GM06990 (cell line): Measurements from ENCODE around the gene EEPD1.

ENCODE experiments used
- DNase-seq: peaks from one replicate; pipeline ENCODE4 v3.0.0-alpha.2; 2011; ENCODE audit not compliant: insufficient read length; ENCODE audit errors: extremely low read depth
- H3K27me3 ChIP-seq: replicated peaks from 2 replicates; pipeline ENCODE4 v1.6.0; 2011; ENCODE audit warnings: low read length; ENCODE audit not compliant: control insufficient read depth, insufficient read depth
- H3K36me3 ChIP-seq: 2 replicates; pipeline ENCODE4 v1.5.1; 2011; ENCODE audit warnings: low read length; ENCODE audit not compliant: control insufficient read depth, insufficient read depth
- H3K4me3 ChIP-seq: replicated peaks from 2 replicates; pipeline ENCODE4 v1.5.1; 2011; ENCODE audit warnings: low read depth, mild to moderate bottlenecking, control low read depth, low read length
- TF ChIP-seq, protein P1 (sequence below): IDR thresholded peaks from 2 replicates; pipeline ENCODE4 v1.5.1; 2011; ENCODE audit warnings: low read length, control low read depth, mild to moderate bottlenecking, inconsistent platforms; ENCODE audit not compliant: insufficient read depth, poor library complexity, severe bottlenecking

Gene EEPD1

DNA sequence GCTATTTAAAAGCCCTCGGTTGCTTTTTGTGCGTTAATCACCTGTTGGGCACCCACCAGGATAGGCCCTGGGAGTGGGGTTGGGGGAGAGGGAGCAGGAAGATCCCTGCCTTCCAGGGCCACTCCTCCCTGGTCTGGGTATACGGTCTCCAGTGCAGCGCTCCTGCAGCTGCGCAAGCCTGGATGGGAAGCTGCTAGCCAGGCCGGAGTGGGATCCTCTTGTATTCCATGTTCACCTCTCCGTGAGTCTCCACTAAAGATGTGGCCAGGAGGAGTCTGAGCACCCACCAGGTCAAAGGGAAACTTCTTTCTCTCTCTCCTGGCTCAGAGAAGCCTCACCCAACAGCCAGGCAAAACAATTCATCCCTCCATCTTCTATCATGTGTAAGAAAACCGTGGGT is 157.8 kb downstream of the EEPD1 start:
- TF ChIP-seq, protein P1, sequence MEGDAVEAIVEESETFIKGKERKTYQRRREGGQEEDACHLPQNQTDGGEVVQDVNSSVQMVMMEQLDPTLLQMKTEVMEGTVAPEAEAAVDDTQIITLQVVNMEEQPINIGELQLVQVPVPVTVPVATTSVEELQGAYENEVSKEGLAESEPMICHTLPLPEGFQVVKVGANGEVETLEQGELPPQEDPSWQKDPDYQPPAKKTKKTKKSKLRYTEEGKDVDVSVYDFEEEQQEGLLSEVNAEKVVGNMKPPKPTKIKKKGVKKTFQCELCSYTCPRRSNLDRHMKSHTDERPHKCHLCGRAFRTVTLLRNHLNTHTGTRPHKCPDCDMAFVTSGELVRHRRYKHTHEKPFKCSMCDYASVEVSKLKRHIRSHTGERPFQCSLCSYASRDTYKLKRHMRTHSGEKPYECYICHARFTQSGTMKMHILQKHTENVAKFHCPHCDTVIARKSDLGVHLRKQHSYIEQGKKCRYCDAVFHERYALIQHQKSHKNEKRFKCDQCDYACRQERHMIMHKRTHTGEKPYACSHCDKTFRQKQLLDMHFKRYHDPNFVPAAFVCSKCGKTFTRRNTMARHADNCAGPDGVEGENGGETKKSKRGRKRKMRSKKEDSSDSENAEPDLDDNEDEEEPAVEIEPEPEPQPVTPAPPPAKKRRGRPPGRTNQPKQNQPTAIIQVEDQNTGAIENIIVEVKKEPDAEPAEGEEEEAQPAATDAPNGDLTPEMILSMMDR, result no peak
- no peaks in the 10 kb centered on the region; the same call in 1 of the 2 replicates for H3K27me3 ChIP-seq
- no peak for DNase-seq
- no peak overlapping the region for H3K4me3 ChIP-seq
- H3K36me3 ChIP-seq, result no peaks in the 10 kb centered on the region

DNA sequence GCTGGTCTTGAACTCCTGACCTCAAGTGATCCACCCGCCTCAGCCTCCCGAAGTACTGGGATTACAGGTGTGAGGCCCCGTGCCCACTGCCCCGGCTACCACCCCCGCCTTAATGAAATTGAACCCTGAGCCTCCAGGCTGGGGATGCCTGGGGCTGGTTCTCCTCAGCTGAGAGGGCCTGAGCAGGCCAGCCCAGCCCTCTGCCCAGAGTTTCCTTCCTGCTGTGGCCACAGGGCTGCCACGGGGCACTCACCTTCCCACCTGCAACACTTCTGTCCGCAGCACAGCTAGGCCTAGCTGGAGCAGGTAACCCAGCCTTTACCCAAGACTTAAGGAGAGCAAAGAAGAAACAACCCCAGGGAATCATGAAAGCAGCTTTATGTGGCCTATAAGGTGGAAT is 158.5 kb downstream of the EEPD1 start:
- Histone ChIP-seq H3K27me3 (no peaks in the 10 kb centered on the region; the same call in 1 of the 2 replicates), H3K36me3 (no peaks in the 10 kb centered on the region), H3K4me3 (no peak overlapping the region)
- no peak for DNase-seq
- TF ChIP-seq, protein P1, result no peak

DNA sequence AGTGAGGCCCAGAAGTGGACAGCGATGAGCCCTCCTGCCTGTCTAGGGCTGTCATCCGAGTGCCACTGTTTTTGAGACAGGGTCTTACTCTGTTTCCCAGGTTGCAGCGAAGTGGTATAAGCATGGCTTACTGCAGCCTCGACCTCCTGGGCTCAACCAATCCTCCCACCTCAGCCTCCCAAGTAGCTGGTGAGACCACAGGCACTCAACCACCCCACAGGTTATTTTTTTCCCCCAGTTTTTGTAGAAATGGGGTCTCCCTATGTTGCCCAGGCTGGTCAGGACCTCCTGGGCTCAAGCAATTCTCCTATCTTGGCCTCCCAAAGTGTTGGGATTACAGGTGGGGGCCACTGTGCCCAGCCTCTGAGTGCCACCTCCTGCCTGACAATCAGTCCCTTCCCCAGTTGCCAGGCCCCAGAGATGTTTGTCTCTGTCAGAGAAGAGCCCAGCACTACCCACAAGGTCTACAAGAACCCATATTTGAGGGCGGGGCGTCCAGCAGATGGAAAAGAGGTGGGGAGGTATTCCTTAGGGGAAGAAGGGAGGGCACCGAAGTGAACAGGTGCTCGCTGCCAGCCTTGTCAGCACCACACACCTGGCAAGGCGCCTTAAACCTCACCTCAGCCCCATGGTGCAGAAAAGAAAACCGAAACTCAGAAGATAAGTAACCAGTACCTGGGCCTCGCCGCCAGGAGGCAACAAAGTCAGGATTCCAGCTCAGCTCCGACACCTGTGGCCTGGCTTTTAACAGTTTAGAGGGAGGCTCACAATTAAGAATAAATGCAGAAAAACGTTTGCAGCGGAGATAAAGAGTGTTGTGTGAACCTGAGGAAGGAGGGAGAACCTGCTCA is 159.2 kb downstream of the EEPD1 start:
- no peak overlapping the region for H3K4me3 ChIP-seq
- H3K27me3 ChIP-seq, result no peaks in the 10 kb centered on the region; the same call in 1 of the 2 replicates
- no peaks in the 10 kb centered on the region for H3K36me3 ChIP-seq
- TF ChIP-seq, protein P1, result peak; percentile 33
- no peak for DNase-seq

DNA sequence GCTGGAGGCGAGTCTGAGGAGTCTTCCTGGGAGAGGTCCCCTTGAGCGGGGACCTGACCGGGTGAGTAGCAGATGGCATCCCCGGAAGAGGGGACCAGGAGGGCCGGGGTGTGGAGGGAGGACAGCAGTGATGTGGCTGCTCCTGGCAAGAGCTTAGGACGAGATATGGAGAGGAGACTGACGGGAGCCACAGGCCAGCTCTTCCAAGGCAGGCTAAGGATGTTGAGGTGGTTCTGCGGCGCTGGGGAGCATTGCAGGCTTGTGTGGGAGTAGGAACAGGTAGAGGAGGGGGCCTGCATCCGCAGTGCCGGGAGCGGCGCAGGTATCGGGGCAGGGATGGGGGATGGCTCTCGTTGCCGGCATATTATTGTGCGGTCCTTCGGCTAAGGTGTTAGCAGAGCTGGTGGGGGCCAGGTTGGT is 159.9 kb downstream of the EEPD1 start:
- H3K4me3 ChIP-seq, result no peak overlapping the region
- TF ChIP-seq, protein P1, result no peak
- no peaks in the 10 kb centered on the region for H3K36me3 ChIP-seq
- no peak for DNase-seq
- H3K27me3 ChIP-seq, result no peaks in the 10 kb centered on the region; the same call in 1 of the 2 replicates

DNA sequence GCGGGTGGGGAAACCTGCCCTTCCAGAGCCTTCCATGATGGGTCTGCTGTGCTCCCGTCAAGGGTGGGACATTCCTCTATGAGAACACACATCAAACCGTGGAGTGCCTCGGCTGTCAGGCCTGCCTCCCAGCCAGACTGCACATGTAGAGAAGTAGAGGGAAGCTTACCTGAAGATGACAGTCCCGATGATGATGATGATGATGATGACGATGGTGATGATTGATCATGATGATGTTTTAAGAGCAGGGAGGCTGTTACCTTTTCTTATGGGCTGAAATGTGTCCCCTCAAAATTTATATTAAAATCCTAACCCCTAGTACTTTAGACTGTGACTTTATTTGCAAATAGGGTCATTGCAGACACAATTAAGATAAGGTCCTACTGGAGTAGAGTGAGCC is 160.6 kb downstream of the EEPD1 start:
- TF ChIP-seq, protein P1, result no peak
- Histone ChIP-seq H3K4me3 (no peak overlapping the region), H3K27me3 (no peaks in the 10 kb centered on the region), H3K36me3 (no peaks in the 10 kb centered on the region)
- no peak for DNase-seq
